ENCODE measurements around the gene RHBDF1. TPM values are rescaled to one million over a fixed set of nuclear protein-coding genes. Genes with fewer than 3 reads are reported as not detected.

Gene RHBDF1
- total and polyA plus RNA-seq, 9 of the 15 experiments (the other 6 are each of a cell fraction or from before 2014, with no cell fraction given) = 1.0 to 8.2 (median 4.2) TPM

DNA sequence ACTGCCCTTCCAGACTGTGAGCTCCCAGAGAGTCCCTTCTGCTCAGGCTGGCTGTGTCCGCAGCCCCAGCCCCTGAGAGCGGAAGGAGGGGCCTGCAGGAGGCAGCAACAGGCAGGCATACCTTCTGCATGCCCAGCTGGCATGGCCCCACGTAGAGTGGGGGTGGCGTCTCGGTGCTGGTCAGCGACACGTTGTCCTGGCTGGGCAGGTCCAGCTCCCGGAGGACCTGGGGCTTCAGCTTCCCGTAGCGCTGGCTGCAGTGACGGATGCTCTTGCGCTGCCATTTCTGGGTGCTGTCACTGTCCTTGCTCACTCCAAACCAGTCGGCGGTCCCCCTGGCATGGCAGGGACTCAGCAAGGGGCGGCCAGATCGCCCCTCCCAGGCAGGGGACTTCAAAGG, 9.0 kb downstream of the RHBDF1 start:
- DNase-seq (ENCODE audit: extremely low read depth in 1 of 4, low spot score in 3 of 4) = no peak
- Histone ChIP-seq H3K4me3 (no peak overlapping the region), H3K36me3 (ENCODE audit: control insufficient read depth, insufficient read depth, low read length) (peaks cover 8% of the 10 kb centered on the region; the same call in 2 of the 3 replicates), H4K20me1 (replicated peaks; ENCODE audit: control insufficient read depth, insufficient read depth, low read length) (no peaks in the 10 kb centered on the region), H3K27ac (ENCODE audit: extremely low read depth, low read depth, low read length) (no peak overlapping the region), H2AFZ (ENCODE audit: low read depth, low read length) (no peak overlapping the region), H3K4me1 (replicated peaks in 1 of 2; ENCODE audit: control insufficient read depth in 2 of 2, insufficient read depth in 2 of 2, low read length in 2 of 2) (peaks cover 0 to 57% of the 10 kb centered on the region in 2 experiments; a peak in 3 of 5 replicates), H3K4me2 (ENCODE audit: insufficient read depth, low read length) (no peak overlapping the region), H3K79me2 (ENCODE audit: control insufficient read depth, insufficient read depth, low read length) (no peaks in the 10 kb centered on the region), H3K9me3 (replicated peaks; ENCODE audit: control insufficient read depth, insufficient read depth, low read depth, low read length) (no peaks in the 10 kb centered on the region), H3K9ac (ENCODE audit: insufficient read depth in 1 of 2, low read depth in 2 of 2, low read length in 2 of 2) (peak overlapping the region in 1 of 2 experiments; percentile 36; a peak in 1 of 4 replicates), H3K9me1 (ENCODE audit: control insufficient read depth, insufficient read depth, low read length) (peaks cover 2% of the 10 kb centered on the region), H3K27me3 (ENCODE audit: control insufficient read depth in 2 of 2, insufficient read depth in 2 of 2, low read length in 2 of 2) (no peaks in the 10 kb centered on the region)
- ChIA-PET POLR2A (interaction anchor here (0.6 to 1.6 kb wide), 2 partner anchors 10 to 80 kb away, joined by 3 to 6 read pairs; partner anchors contain the start of genes POLR3K and SNRNP25), CTCF (ENCODE audit: low intra/inter-chr PET ratio) (interaction anchor here (7.3 kb wide), 1 partner anchor 33 kb away, joined by 125 read pairs; no protein-coding TSS in a partner anchor)
- FAIRE-seq = no peak
- in situ Hi-C loops (cut with MboI) = no loop called here
- WGBS (ENCODE audit: insufficient coverage, low coverage, missing lambda C conversion rate) = 65% methylated on average over 16 of the region's 16 CpGs
- intact Hi-C loops (cut with micrococcal nuclease) = no loop called here
- TF ChIP-seq, protein P1, sequence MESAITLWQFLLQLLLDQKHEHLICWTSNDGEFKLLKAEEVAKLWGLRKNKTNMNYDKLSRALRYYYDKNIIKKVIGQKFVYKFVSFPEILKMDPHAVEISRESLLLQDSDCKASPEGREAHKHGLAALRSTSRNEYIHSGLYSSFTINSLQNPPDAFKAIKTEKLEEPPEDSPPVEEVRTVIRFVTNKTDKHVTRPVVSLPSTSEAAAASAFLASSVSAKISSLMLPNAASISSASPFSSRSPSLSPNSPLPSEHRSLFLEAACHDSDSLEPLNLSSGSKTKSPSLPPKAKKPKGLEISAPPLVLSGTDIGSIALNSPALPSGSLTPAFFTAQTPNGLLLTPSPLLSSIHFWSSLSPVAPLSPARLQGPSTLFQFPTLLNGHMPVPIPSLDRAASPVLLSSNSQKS (CRISPR knock-in tag; IDR thresholded peaks at IDR 0.05) = no peak
- TF ChIP-seq SREBF2 (CRISPR knock-in tag; IDR thresholded peaks at IDR 0.05) (no peak), BCOR (IDR thresholded peaks at IDR 0.05) (no peak), YY1 (IDR thresholded peaks at IDR 0.05; ENCODE audit: borderline replicate concordance in 1 of 3, control insufficient read depth in 1 of 3, extremely low read depth in 1 of 3, insufficient read depth in 3 of 3, insufficient read length in 1 of 3, insufficient replicate concordance in 2 of 3, low read depth in 1 of 3, low read length in 2 of 3) (no peak), CCAR2 (IDR thresholded peaks at IDR 0.05; ENCODE audit: low read depth, low read length) (no peak), L3MBTL2 (IDR thresholded peaks at IDR 0.05) (no peak), JUND (IDR thresholded peaks at IDR 0.05; ENCODE audit: borderline replicate concordance, low read depth, low read length) (no peak), JUND (tag; IDR thresholded peaks at IDR 0.05; ENCODE audit: borderline replicate concordance, low read depth, low read length) (no peak)
- TF ChIP-seq, protein P2, sequence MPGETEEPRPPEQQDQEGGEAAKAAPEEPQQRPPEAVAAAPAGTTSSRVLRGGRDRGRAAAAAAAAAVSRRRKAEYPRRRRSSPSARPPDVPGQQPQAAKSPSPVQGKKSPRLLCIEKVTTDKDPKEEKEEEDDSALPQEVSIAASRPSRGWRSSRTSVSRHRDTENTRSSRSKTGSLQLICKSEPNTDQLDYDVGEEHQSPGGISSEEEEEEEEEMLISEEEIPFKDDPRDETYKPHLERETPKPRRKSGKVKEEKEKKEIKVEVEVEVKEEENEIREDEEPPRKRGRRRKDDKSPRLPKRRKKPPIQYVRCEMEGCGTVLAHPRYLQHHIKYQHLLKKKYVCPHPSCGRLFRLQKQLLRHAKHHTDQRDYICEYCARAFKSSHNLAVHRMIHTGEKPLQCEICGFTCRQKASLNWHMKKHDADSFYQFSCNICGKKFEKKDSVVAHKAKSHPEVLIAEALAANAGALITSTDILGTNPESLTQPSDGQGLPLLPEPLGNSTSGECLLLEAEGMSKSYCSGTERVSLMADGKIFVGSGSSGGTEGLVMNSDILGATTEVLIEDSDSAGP (CRISPR knock-in tag; IDR thresholded peaks at IDR 0.05) = no peak
- TF ChIP-seq, protein P3, sequence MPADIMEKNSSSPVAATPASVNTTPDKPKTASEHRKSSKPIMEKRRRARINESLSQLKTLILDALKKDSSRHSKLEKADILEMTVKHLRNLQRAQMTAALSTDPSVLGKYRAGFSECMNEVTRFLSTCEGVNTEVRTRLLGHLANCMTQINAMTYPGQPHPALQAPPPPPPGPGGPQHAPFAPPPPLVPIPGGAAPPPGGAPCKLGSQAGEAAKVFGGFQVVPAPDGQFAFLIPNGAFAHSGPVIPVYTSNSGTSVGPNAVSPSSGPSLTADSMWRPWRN (IDR thresholded peaks at IDR 0.05; ENCODE audit: low read depth) = no peak
- TF ChIP-seq, protein P4, sequence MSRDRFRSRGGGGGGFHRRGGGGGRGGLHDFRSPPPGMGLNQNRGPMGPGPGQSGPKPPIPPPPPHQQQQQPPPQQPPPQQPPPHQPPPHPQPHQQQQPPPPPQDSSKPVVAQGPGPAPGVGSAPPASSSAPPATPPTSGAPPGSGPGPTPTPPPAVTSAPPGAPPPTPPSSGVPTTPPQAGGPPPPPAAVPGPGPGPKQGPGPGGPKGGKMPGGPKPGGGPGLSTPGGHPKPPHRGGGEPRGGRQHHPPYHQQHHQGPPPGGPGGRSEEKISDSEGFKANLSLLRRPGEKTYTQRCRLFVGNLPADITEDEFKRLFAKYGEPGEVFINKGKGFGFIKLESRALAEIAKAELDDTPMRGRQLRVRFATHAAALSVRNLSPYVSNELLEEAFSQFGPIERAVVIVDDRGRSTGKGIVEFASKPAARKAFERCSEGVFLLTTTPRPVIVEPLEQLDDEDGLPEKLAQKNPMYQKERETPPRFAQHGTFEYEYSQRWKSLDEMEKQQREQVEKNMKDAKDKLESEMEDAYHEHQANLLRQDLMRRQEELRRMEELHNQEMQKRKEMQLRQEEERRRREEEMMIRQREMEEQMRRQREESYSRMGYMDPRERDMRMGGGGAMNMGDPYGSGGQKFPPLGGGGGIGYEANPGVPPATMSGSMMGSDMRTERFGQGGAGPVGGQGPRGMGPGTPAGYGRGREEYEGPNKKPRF (IDR thresholded peaks at IDR 0.05; ENCODE audit: low read depth, low read length) = no peak
- TF ChIP-seq, protein P5, sequence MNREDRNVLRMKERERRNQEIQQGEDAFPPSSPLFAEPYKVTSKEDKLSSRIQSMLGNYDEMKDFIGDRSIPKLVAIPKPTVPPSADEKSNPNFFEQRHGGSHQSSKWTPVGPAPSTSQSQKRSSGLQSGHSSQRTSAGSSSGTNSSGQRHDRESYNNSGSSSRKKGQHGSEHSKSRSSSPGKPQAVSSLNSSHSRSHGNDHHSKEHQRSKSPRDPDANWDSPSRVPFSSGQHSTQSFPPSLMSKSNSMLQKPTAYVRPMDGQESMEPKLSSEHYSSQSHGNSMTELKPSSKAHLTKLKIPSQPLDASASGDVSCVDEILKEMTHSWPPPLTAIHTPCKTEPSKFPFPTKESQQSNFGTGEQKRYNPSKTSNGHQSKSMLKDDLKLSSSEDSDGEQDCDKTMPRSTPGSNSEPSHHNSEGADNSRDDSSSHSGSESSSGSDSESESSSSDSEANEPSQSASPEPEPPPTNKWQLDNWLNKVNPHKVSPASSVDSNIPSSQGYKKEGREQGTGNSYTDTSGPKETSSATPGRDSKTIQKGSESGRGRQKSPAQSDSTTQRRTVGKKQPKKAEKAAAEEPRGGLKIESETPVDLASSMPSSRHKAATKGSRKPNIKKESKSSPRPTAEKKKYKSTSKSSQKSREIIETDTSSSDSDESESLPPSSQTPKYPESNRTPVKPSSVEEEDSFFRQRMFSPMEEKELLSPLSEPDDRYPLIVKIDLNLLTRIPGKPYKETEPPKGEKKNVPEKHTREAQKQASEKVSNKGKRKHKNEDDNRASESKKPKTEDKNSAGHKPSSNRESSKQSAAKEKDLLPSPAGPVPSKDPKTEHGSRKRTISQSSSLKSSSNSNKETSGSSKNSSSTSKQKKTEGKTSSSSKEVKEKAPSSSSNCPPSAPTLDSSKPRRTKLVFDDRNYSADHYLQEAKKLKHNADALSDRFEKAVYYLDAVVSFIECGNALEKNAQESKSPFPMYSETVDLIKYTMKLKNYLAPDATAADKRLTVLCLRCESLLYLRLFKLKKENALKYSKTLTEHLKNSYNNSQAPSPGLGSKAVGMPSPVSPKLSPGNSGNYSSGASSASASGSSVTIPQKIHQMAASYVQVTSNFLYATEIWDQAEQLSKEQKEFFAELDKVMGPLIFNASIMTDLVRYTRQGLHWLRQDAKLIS (CRISPR knock-in tag; IDR thresholded peaks at IDR 0.05) = no peak
- no peak for ATAC-seq
- BruUV-seq (replicated peaks) = no TSS peak
